Activated CD8-positive, alpha-beta T cell treated with anti-CD3 and anti-CD28 coated beads, Interleukin-2, amount 10 ng/mL, durations not matched to agents 7 days and 5 days (primary cell): ENCODE results near the gene HOXA13. TPM values are rescaled to one million over a fixed set of nuclear protein-coding genes. Genes with fewer than 3 reads are reported as not detected.

Source experiments
- ATAC-seq: fragments of 150-1000 bp; cut with Tn5 transposase; one replicate; pipeline ENCODE4 v1.10.0; 2021; ENCODE audit warnings: moderate library complexity
- CTCF ChIA-PET: fragments of 350-600 bp; sonication (Branson Sonifier 250); formaldehyde crosslinking; loops from one replicate; lab custom pipeline; 2021; ENCODE audit warnings: antibody characterized with exemption; lab: Charles Lee
- POLR2A ChIA-PET: fragments of 350-600 bp; sonication (Branson Sonifier 250); formaldehyde crosslinking; loops from one replicate; lab custom pipeline; 2021; ENCODE audit warnings: antibody characterized with exemption; lab: Charles Lee
- DNase-seq: peaks from one replicate; pipeline ENCODE4 v3.0.0-alpha.2; 2020
- H3K27ac Mint-ChIP-seq: one replicate; pipeline ENCODE4 v1.8.0; 2021; ENCODE audit warnings: mild to moderate bottlenecking, mixed read lengths
- H3K27me3 Mint-ChIP-seq: one replicate; pipeline ENCODE4 v1.8.0; 2021; ENCODE audit warnings: low read depth, mixed read lengths
- H3K36me3 Mint-ChIP-seq: one replicate; pipeline ENCODE4 v1.8.0; 2021; ENCODE audit warnings: low read depth, mixed read lengths
- H3K4me1 Mint-ChIP-seq: one replicate; pipeline ENCODE4 v1.8.0; 2021; ENCODE audit warnings: low read depth, mixed read lengths
- H3K4me3 Mint-ChIP-seq: one replicate; pipeline ENCODE4 v1.8.0; 2021; ENCODE audit warnings: mild to moderate bottlenecking, mixed read lengths
- H3K9me3 Mint-ChIP-seq: one replicate; pipeline ENCODE4 v1.8.0; 2022; ENCODE audit warnings: mixed read lengths; ENCODE audit not compliant: insufficient read depth
- total RNA-seq, 2 experiments: library from RNA; stranded (reverse); gene quantifications; one replicate each; pipeline ENCODE4 v1.2.3, GENCODE V29; 2021

The HOXA13 gene
- total RNA-seq, 2 experiments from 2014 or later: not detected

DNA sequence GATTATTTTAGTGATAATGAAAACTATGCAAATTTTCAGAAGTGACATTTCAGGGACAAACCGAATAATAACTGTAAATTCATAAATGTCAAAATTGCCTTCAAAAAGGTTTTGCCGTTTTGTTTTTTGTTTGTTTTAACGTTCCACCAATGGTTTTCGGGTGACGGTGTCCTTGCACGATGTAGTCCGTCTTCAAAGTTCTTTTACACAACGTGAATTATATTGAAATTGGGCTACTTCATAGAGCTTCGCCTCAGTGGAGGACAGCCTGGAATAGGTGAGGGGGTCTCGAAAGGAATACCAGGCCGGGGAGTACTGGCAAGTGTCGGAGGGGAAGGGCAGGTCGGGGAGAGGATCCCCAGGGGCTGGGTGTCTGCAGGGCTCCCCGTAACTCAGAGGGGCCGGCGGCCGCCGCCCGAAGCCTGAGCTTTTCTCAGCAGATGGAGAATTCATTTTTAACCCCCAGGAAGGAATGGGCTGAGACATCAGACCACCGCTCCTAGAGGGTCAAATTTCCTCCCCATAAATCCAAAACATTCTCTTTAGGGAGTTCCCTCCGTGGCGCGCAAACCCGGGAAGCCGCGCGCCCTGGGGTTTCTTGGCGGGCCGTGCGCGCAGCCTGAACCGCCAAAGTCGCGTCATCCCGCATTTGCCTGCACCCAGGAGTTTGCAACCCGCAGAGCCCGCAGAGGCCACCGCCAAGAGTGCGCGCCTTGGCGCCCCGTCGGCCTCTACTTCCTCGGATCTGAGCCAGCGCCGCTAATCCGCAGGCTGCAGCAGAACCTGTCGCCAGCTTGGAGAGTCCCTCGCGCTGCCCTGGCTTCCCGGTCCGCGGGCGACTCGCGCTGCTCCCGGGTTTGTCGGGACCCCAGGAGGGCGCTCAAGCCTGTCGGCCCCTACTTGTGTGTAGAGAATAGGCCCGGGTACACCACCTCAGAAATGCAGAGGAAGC lies 25.4 kb upstream of the HOXA13 start:
- no peak for ATAC-seq
- ChIA-PET CTCF (interaction anchor here (0.7 kb wide), 1 partner anchor 17 kb away, joined by 3 read pairs; the partner anchor contains the start of gene EVX1), POLR2A (no interaction called here)
- no peaks in the 10 kb centered on the region for H3K4me1 Mint-ChIP-seq
- H3K36me3 Mint-ChIP-seq: no peaks in the 10 kb centered on the region
- H3K4me3 Mint-ChIP-seq: no peak overlapping the region
- H3K27me3 Mint-ChIP-seq: peaks cover 72% of the 10 kb centered on the region
- DNase-seq: no peak
- H3K27ac Mint-ChIP-seq: no peak overlapping the region
- no peaks in the 10 kb centered on the region for H3K9me3 Mint-ChIP-seq

- Mint-ChIP-seq H3K9me3 (no peaks in the 10 kb centered on the region), H3K27ac (no peak overlapping the region), H3K36me3 (no peaks in the 10 kb centered on the region), H3K27me3 (peaks cover 77% of the 10 kb centered on the region), H3K4me3 (no peak overlapping the region), H3K4me1 (peaks cover 1% of the 10 kb centered on the region)
- ChIA-PET POLR2A (no interaction called here), CTCF (interaction anchor here (1.0 to 1.8 kb wide), 4 partner anchors 13 to 63 kb away, joined by 3 to 8 read pairs (median 4); no protein-coding TSS in a partner anchor)
- no peak for DNase-seq
- no peak for ATAC-seq
These were observed 24.2 kb upstream of the HOXA13 start for GRCh38 chr7:27223941-27224575.

DNA sequence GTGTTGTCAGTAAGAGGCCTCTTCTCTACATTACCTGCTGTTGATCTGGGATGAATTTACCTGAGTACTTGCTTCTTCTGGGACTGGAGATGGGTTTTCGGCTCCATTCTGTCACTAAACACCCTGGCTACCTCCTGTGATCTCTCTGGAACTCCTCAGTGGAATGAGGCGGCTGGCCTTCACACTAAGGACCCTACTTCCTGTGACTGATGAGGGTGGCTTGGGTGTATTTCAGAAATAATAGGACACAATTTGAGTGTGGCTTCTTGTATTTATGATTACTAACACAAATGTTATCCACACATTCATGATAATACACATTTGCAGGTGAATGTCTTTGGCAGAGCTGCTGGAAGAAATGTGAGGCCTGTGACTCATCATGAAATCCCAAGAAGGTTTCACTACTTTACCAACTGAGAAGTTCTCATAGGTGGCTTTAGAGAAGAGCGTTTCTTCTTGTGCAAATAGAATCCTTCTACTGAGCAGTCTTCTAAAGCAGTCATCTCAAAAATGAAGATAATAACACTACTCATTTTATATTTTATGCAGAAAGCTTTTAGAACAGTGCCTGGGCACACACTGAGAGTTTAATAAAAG lies 21.4 kb upstream of the HOXA13 start:
- no peak overlapping the region for H3K4me3 Mint-ChIP-seq
- ATAC-seq (no peak), DNase-seq (no peak)
- H3K27me3 Mint-ChIP-seq: peaks cover 66% of the 10 kb centered on the region
- H3K9me3 Mint-ChIP-seq: no peaks in the 10 kb centered on the region
- H3K27ac Mint-ChIP-seq: no peak overlapping the region
- H3K4me1 Mint-ChIP-seq: peaks cover 1% of the 10 kb centered on the region
- POLR2A ChIA-PET: interaction anchor here (0.8 kb wide), 1 partner anchor 10 kb away, joined by 3 read pairs; no protein-coding TSS in a partner anchor
- no peaks in the 10 kb centered on the region for H3K36me3 Mint-ChIP-seq
- CTCF ChIA-PET: interaction anchor here (1.2 to 1.3 kb wide), 2 partner anchors 10 to 11 kb away, joined by 3 read pairs; no protein-coding TSS in a partner anchor

GRCh38 chr7:27220440-27220955 lies 20.6 kb upstream of the HOXA13 start:
- H3K9me3 Mint-ChIP-seq: no peaks in the 10 kb centered on the region
- no peaks in the 10 kb centered on the region for H3K36me3 Mint-ChIP-seq
- H3K27me3 Mint-ChIP-seq: peaks cover 70% of the 10 kb centered on the region
- H3K27ac Mint-ChIP-seq: no peak overlapping the region
- ChIA-PET POLR2A (interaction anchor here (0.8 kb wide), 1 partner anchor 9 kb away, joined by 3 read pairs; no protein-coding TSS in a partner anchor), CTCF (interaction anchor here (1.3 kb wide), 1 partner anchor 9 kb away, joined by 3 read pairs; no protein-coding TSS in a partner anchor)
- ATAC-seq (no peak), DNase-seq (no peak)
- no peak overlapping the region for H3K4me3 Mint-ChIP-seq
- H3K4me1 Mint-ChIP-seq: peaks cover 1% of the 10 kb centered on the region

GRCh38 chr7:27219821-27220220 lies 19.9 kb upstream of the HOXA13 start:
- ChIA-PET POLR2A (no interaction called here), CTCF (no interaction called here)
- H3K9me3 Mint-ChIP-seq: no peaks in the 10 kb centered on the region
- H3K36me3 Mint-ChIP-seq: no peaks in the 10 kb centered on the region
- peaks cover 1% of the 10 kb centered on the region for H3K4me1 Mint-ChIP-seq
- DNase-seq (no peak), ATAC-seq (no peak)
- no peak overlapping the region for H3K4me3 Mint-ChIP-seq
- H3K27me3 Mint-ChIP-seq: peaks cover 70% of the 10 kb centered on the region
- H3K27ac Mint-ChIP-seq: no peak overlapping the region

- DNase-seq (no peak), ATAC-seq (no peak)
- Mint-ChIP-seq H3K4me1 (peaks cover 1% of the 10 kb centered on the region), H3K27me3 (peaks cover 72% of the 10 kb centered on the region), H3K9me3 (no peaks in the 10 kb centered on the region), H3K4me3 (no peak overlapping the region), H3K36me3 (no peaks in the 10 kb centered on the region), H3K27ac (no peak overlapping the region)
- ChIA-PET POLR2A (interaction anchor here (0.7 kb wide), 1 partner anchor 20 kb away, joined by 3 read pairs; no protein-coding TSS in a partner anchor), CTCF (interaction anchor here (1.1 kb wide), 1 partner anchor 38 kb away, joined by 3 read pairs; no protein-coding TSS in a partner anchor)
These were observed 18.1 kb upstream of the HOXA13 start for GRCh38 chr7:27217951-27218350.

DNA sequence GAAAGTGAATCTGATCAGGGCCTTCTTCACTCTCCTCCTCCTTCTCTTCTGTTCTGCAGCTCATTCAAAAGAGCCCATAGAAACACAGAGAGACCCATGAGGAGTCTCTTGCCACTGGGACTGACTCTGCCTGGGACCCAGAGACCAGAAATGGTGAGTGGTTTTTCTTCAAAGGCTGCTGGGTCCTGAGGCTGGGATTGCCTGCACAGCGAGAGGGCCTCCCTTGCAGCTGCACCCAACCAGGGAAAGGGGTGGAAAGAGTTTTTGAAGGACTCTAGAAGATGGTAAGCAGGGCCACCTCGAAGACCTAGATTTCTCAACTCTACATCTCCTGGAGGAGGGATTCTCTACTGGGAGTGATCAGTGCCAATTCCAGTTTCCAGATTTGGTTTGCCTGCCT lies 15.5 kb upstream of the HOXA13 start:
- Mint-ChIP-seq H3K4me3 (no peak overlapping the region), H3K4me1 (peaks cover 5% of the 10 kb centered on the region), H3K36me3 (no peaks in the 10 kb centered on the region), H3K27me3 (peaks cover 76% of the 10 kb centered on the region), H3K27ac (no peak overlapping the region), H3K9me3 (no peaks in the 10 kb centered on the region)
- ATAC-seq: no peak
- POLR2A ChIA-PET: no interaction called here
- CTCF ChIA-PET: interaction anchor here (1.3 kb wide), 1 partner anchor 19 kb away, joined by 5 read pairs; no protein-coding TSS in a partner anchor
- no peak for DNase-seq

GRCh38 chr7:27214239-27214950 lies 14.5 kb upstream of the HOXA13 start:
- H3K27ac Mint-ChIP-seq: no peak overlapping the region
- ATAC-seq (no peak), DNase-seq (no peak)
- ChIA-PET POLR2A (no interaction called here), CTCF (interaction anchor here (1.3 kb wide), 1 partner anchor 18 kb away, joined by 5 read pairs; no protein-coding TSS in a partner anchor)
- H3K27me3 Mint-ChIP-seq: peaks cover 76% of the 10 kb centered on the region
- H3K9me3 Mint-ChIP-seq: no peaks in the 10 kb centered on the region
- H3K4me3 Mint-ChIP-seq: no peak overlapping the region
- no peaks in the 10 kb centered on the region for H3K36me3 Mint-ChIP-seq
- H3K4me1 Mint-ChIP-seq: peaks cover 5% of the 10 kb centered on the region

GRCh38 chr7:27213433-27214238 lies 13.7 kb upstream of the HOXA13 start:
- CTCF ChIA-PET: interaction anchor here (1.3 kb wide), 1 partner anchor 18 kb away, joined by 5 read pairs; no protein-coding TSS in a partner anchor
- ATAC-seq (no peak), DNase-seq (no peak)
- no peaks in the 10 kb centered on the region for H3K36me3 Mint-ChIP-seq
- POLR2A ChIA-PET: no interaction called here
- H3K27ac Mint-ChIP-seq: no peak overlapping the region
- H3K27me3 Mint-ChIP-seq: peaks cover 73% of the 10 kb centered on the region
- no peaks in the 10 kb centered on the region for H3K9me3 Mint-ChIP-seq
- H3K4me1 Mint-ChIP-seq: peaks cover 5% of the 10 kb centered on the region
- H3K4me3 Mint-ChIP-seq: no peak overlapping the region
